Smooth muscle cell of the brain vasculature (primary cell): ENCODE data around the gene CLRN3.

Experiments
- DNase-seq: peaks from one replicate; pipeline ENCODE4 v3.0.0-alpha.2; 2012; ENCODE audit warnings: low read depth, low spot score

The CLRN3 gene

GRCh38 chr10:127874671-127875448 lies 17.9 kb downstream of the CLRN3 start:
- DNase-seq = no peak

GRCh38 chr10:127873901-127874470 lies 18.8 kb downstream of the CLRN3 start:
- no peak for DNase-seq

- DNase-seq = no peak
These were observed 19.7 kb downstream of the CLRN3 start for GRCh38 chr10:127872871-127873600.

DNA sequence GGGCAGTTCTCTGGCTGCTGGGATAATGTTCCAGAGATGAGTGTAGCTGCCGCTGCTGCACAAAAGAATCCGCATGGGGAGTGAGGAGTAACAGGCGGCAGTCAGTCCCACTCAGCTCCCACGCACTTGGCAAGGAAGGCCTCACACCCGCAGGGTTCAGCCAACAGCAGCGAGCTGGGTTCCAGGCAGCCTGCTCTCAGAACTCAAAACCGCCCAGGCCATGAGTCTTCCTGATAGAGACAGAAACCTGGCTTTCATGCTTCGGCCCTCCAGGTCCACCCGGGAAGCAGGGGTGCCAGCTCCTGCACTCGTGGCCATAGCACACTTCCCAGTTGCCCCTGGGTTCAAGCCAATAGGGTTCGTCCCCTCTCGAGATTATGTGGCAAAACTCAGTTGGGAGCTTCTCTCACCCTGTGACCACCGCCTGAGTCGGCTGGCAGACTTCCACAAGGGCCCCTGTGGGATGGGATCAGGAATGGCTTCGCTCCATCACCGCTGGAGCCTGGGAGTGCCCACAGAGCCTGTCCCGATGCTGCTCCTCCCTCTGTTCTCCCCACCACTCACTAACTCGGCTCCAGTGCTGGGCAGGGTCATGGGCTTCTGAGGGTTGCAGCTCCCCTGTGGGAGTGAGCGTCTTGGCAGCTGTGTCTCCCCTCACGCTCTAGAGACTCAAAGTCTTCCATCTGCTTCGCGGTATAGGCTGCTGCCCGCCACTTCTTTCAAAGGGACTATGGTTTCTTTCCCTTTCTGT lies 20.6 kb downstream of the CLRN3 start:
- DNase-seq = no peak

- no peak for DNase-seq
These were observed 21.1 kb downstream of the CLRN3 start for GRCh38 chr10:127871631-127872010.

DNA sequence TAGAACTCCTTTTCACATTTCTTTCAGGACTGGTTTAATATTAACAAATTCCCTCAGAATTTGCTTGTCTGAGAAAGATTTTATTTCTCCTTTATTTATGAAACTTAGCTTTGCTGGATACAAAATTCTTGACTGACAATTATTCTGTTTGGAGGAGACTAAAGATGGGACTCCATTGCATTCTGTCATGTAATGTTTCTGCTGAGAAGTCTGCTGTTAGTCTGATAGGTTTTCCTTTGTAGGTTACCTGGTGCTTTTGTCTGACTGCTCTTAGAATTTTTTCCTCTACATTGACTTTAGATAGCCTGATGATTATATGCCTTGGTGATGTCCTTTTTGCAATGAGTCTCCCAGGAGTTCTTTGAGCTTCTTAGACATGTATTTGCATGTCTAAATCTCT lies 23.4 kb downstream of the CLRN3 start:
- no peak for DNase-seq

DNA sequence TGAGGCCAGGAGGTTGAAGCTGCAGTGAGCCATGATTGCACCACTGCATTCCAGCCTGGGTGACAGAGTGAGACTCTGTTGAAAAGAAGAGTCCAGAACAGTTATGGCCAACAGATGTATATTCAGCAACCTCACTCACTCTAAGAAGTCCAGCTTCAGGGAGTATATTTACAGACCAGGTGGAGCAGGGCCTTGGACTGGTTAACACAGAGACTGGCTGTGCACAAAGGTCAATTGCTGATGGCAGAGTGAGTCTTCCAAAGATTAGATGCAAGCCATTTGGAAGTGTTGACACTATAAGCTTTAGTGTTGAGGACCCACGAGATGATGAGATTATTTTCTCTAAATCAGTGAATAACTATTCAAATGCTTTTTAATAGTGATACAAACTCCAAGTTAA lies 24.9 kb downstream of the CLRN3 start:
- no peak for DNase-seq

- DNase-seq = no peak
These were observed 26.3 kb downstream of the CLRN3 start for GRCh38 chr10:127866276-127867013.

DNA sequence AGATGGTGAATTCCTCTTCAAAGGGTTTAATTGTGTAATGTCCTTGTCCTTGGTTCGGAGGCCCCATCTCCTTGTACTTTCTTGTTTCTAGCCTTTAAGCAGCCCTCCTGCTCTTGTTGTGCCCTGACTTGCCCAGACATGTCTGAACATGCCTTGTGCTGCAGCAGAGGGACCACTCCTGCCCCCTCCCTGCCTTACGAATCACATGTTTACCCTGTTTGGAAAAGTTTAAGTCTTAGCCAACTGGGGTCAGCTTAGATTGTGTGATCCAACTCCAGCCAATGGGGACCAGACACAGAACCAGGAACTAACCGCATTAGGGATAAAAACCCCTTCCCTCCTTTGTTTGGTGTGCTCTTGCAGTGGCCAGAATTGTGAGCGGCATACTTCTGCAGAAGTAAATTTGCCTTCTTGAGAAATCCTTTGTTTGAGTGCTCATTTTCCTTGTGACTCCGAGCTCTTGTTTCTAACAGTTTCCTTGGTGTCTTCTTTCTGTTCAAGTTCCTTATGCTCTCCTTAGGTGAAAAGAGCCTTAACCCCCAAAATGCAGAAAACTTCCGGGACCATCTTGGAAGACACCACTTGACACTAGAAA lies 29.4 kb downstream of the CLRN3 start:
- DNase-seq = no peak

- no peak for DNase-seq
These were observed 32.1 kb downstream of the CLRN3 start for GRCh38 chr10:127860592-127860991.

DNA sequence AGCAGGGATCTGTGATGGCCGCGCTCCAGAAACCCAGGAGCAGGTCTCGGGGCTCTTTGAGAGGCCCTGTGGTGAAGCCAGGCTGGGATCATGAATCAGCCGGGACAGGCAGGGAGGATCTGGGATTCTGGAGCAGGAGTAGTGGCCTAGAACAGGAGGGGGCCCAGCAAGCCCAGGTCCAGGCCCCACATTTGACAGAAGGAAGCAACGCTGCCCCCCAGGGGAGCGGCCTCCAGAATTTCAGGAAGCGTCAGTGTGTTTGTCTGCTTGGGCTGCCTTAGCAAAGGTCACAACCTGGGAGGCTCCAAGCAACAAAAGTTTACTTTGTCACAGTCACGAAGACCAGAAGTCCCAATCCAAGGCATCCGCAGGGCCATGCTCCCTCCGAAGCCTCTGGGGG lies 36.8 kb downstream of the CLRN3 start:
- DNase-seq = no peak

DNA sequence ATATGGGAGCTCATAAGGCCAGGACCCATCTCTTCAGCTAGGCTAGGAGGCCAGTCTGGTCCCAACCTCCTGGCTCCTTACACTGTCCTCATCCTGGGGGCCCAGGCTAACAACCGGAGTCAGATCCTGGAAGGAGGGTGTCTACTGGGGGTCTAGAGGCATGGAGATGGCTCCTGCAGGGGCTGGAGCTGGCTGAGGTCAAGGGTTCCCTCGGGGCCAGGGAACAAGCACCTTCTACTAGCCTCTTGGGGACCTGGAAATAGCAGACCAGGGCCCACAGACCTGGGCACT lies 37.2 kb downstream of the CLRN3 start:
- no peak for DNase-seq

DNA sequence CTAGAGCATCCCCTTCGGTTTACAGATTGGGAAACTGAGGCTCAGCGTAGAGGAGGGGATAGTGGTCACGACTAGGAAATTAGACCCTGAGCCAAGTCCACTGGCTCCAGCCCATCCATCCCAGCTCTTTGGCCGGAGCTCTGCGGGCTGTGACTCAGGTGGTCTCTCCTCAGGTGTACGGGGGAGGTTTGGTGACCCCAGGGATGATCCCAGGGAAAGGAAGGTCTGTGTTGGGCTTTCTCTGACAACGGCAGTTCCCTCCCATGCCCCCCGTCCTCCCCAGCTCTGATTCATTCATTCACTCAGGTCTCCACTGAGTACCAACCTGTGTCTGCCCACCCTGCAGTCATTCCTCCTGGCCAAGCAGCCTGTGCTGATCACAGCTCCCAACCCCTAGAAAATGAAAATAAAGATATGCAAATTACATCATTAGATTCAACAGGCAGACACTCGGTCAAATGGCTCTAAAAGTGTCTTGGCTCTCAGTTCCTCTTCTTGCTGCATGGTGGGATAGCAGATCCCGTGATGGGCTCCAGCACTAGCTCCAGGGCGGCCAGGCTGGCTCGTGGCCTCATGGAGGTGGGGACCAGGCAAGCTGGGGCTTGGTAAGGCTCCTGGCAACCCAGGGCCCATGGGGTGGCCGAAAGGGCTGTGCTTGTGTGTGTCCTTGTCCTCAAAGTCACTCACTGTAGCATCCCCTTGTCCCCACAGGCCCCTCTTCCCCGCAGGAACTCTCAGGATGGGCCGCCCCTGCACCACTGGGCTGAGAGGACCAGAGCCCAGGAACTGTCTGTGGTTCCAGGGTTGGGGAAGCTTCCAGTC lies 37.8 kb downstream of the CLRN3 start:
- DNase-seq = no peak

GRCh38 chr10:127853868-127854768 lies 38.6 kb downstream of the CLRN3 start:
- DNase-seq = peak; percentile 24

GRCh38 chr10:127852456-127852855 lies 40.3 kb downstream of the CLRN3 start:
- no peak for DNase-seq

DNA sequence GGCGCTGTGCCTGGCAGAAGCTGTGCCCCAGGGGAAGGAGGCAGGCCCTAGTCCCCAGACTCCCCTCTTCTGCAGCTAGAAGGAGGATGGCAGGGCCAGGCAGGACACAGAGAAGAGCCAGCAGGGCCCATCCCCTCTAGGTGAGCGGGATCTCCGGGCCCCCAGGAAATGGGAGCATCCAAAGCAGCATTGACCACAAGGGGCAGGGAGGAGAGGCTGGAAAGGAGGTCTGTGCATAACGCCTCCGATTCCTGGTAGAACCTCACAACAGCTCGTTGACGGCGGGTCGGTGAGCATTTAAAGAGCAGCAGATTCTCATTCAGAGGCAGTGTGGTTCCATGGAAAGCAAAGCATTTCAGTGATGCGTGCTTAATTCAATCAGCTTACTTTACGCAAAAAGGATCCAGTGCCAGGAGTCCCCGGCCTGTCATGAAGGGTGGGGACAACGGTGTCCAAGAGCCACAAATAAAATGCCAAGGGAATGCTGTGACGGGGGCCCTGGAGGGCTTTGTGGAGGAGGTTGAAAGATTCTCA lies 41.0 kb downstream of the CLRN3 start:
- no peak for DNase-seq

- no peak for DNase-seq
These were observed 41.8 kb downstream of the CLRN3 start for GRCh38 chr10:127850944-127851343.

DNA sequence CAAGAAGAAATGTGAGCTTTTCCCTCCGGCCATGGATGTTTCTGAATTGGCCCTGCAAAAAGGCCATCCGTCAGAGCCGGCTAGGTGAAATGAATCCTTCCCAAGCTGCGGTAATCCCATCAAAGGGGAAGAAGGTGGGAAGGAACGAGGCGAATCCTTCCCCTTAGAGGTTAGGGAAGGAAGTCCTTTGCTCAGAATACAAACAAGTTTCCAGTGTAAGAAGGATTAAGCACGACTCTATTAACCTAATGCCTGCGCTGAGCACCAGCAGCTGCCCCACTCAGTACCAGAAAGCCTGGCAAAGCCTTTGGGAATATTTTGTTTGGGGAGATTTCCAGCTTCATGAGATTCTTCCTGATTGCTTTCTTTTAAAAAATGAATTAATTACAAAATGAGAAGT lies 42.8 kb downstream of the CLRN3 start:
- DNase-seq = no peak

DNA sequence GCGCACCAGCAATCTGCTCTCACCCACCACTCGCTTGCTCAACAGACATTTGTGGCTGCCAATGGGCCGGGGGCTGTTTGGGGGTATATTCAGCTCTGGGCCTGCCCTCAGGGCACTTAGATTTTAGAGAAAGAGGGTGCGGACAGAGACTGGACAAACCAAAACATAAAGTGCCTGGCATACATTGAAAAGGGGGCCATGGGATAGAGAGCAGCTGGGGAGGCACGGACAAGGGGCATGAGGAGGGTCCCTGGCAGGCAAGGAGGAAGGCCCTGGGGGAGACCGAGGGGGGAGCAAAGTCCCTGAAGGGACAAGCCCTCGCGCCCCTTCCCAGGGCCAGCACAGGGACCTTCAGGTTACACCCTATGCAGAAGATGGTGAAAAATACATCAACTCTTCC lies 43.5 kb downstream of the CLRN3 start:
- no peak for DNase-seq
